NCI-H2196 (cell line): Measurements from ENCODE around the gene PPP5C.
A peak's percentile ranks its signal among the peaks of the same experiment; 100 is the strongest.
"Not testable (repeated sequence)": the region's sequence is repeated elsewhere in the genome, so short reads cannot be mapped to it uniquely, and the experiment has no call there.

ENCODE experiments used
- DNase-seq: peaks from one replicate; lab custom pipeline; 2025; ENCODE audit not compliant: unreplicated experiment; lab: John Stamatoyannopoulos, UW

Gene PPP5C

GRCh38 chr19:46428239-46429135 lies 81.6 kb downstream of the PPP5C start, which contains the start of gene PNMA8C:
Gene PNMA8C, minus strand, starts transcription at chr19:46428936. Its CDS starts 577 bp downstream, at chr19:46428359.
- peak; percentile 91 for DNase-seq

DNA sequence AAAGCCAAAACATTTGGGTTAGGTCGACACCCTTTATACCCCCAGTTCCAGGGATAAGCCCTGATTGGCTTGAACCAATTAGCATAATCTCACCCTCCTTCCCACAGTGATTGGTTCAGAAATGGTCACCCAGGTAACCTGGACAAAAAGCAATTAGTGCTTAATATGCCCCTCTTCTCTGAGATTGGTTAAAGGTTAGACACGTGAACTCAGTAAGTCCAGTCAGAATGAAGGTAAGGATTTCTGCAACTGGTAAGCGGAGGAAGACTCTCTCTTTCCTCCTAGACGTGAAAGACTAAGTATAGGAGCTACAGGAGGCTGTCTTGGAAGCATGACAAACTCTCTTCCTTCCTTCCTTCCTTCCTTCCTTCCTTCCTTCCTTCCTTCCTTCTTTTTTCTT lies 83.1 kb downstream of the PPP5C start:
- DNase-seq = no peak

- no peak for DNase-seq
These were observed 84.9 kb downstream of the PPP5C start for GRCh38 chr19:46431824-46432223.

- not testable (repeated sequence) for DNase-seq
These were observed 86.6 kb downstream of the PPP5C start for GRCh38 chr19:46433470-46433869.

DNA sequence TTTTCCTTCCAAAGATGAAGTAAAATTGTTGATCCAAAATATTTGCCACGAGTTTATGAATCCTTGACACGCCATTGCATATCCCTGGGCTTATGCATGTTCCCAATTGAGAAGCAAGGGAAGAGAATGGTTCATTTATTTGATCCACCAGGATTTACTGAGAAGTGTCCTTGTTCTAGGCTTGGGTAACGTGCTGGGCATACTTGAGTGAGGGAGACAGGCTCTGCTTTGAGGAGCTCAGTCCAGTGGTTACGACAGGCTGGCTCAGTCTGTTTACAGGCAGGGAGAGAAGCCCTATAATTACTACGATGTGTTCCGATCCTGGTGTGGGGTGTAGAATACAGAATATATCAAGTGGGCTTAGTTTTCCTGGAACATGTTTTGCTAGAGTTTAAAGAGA lies 88.1 kb downstream of the PPP5C start:
- no peak for DNase-seq

GRCh38 chr19:46435689-46436088 lies 88.8 kb downstream of the PPP5C start:
- not testable (repeated sequence) for DNase-seq
